Dermis blood vessel endothelial cell (primary cell): ENCODE results near the gene RPL13A. TPM values are rescaled to one million over a fixed set of nuclear protein-coding genes. Genes with fewer than 3 reads are reported as not detected.
A peak's percentile ranks its signal among the peaks of the same experiment; 100 is the strongest.

Source experiments
- DNase-seq: peaks from one replicate; pipeline ENCODE4 v3.0.0; 2010
- total RNA-seq: library from RNA; depleted of rRNA; stranded (reverse); fragments of >200 nt; gene quantifications from 2 replicates; pipeline ENCODE4 v1.2.3, GENCODE V29; 2014

The RPL13A gene
- total RNA-seq, 1 donor from 2014 or later: 3,504 TPM

DNA sequence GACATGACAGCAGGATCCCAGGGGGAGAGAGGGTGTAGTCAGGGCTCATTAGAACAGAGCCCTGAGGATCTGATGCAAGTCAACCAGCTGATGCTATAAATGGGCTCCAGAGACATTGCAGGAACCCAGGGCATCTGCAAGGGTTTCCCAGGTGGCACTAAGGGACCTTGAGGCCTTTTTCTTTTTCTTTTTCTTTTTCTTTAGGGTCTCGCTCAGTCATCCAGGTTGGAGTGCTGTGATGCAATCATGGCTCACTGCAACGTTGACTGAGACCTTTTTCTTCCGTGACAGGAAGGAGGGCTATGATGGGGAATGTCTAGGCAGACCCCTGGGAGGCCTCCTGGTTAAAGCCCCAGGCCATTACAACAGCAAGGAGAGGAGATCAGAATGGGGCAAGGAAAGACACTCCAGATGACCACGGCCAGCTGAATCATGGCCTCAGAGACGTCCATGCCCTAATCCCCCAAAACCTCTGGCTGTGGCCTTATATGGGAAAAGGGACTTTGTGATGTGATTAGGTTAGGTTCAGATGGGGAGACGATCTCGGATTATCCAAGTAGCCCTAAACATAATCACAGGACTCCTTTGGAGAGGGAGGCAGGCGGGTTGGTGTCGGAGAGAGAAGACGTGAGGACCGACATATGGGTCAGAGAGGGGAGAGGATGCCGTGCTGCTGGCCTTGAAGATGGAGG is 20.5 kb downstream of the RPL13A start:
- DNase-seq: no peak

DNA sequence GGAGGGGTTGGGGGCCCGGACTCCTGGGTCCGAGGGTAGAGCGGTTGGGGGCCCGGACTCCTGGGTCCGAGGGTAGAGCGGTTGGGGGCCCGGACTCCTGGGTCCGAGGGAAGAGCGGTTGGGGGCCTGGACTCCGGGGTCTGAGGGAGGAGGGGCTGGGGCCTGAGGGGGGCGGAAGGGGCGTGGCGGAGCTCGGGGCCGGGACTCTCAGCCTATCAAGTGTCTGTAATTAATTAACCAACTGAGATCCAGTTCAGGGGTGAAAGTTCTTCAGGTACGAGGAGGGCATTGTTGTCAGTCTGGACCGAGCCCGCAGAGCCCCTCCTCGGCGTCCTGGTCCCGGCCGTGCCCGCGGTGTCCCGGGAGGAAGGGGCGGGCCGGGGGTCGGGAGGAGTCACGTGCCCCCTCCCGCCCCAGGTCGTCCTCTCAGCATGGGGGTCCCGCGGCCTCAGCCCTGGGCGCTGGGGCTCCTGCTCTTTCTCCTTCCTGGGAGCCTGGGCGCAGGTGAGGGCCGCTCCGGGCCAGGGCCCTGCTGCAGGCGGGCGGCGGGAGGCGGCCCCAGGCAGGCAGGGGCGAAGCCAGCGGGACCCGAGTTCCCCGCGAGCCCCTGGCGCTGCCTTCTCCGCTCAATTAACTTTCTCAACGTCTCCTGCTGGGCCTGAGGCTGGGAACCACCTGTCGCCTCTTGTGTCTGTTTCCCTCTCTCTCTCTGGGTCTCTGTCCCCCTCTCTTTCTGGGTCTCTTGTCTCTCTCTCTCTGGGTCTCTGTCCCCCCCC is 25.8 kb downstream of the RPL13A start:
- DNase-seq: peak; percentile 52

DNA sequence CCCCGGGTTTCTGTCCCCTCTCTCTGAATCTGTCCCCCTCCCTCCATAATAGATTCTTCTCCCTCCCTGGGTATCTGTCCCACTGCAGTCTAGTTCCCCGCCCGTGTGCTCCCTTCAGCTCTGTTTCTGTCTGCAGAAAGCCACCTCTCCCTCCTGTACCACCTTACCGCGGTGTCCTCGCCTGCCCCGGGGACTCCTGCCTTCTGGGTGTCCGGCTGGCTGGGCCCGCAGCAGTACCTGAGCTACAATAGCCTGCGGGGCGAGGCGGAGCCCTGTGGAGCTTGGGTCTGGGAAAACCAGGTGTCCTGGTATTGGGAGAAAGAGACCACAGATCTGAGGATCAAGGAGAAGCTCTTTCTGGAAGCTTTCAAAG is 26.3 kb downstream of the RPL13A start:
- no peak for DNase-seq

DNA sequence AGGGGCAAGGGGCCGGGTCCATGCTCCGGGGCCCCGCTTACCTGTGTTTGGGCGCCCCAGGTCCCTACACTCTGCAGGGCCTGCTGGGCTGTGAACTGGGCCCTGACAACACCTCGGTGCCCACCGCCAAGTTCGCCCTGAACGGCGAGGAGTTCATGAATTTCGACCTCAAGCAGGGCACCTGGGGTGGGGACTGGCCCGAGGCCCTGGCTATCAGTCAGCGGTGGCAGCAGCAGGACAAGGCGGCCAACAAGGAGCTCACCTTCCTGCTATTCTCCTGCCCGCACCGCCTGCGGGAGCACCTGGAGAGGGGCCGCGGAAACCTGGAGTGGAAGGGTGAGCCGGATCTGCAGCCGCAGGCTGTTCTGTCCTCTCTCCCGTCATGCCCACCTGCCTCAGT is 26.7 kb downstream of the RPL13A start:
- no peak for DNase-seq

DNA sequence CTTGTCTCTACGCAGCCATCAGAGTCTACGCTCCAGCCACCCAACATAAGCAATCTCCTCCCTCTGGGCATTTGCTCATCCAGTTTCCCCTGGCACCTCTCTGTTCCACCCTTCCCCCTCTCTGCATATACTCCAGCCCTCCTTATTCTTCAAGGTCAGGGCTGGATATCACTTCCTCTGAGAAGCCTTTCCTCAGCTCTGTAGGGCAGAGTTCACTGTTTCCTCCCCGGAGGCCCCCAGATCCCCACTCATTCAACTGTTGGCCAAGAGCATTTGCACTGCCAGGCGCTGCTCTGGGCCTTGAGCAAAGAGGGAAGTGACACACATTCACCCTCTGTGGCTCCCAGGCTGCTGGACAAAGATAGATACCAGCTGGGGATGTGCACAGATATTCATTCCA is 28.4 kb downstream of the RPL13A start:
- peak; percentile 62 for DNase-seq

DNA sequence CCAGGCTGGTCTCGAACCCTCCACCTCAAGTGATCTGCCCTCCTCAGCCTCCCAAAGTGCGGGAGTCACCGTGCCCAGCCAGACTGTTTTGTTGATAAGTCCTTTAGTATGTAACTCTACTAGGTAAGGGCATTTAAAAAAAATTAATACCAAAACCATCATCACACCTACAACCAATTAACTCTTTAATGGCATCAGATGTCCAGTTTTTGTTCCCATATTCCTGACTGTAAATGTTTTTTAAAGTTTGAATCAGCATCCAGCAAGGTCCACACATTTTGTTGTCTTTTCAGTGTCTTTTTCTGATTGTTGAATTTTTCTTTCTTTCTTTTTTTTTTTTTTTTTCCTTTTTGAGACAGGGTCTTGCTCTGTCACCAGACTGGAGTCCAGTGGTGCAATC is 30.6 kb downstream of the RPL13A start:
- DNase-seq: no peak

DNA sequence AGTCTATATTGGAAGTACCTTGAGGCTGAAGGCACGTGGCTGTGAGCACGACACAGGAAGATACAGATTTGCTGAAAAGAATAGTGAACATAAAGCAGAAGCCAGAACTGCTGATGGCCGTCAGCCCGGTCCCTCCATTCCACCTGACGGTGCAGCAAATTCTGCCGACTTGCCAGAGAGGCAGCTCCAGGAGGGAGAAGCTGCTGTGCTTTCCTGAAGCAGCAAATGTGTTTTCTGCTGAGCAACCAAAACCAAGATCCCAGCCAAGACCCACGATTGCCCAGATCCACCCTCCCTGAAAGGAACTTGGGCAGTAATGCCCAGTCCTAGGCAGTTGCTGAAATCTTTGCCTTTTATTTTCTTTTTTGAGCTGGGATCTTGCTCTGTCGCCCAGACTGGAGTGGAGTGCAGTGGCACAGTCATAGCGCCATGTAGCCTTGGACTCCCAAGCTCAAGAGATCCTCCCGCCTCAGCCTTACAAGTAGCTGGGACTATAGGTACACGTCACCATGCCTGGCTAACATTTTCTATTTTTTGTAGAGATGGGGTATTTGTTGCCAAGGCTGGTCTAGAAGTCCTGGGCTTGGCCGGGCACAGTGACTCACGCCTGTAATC is 33.4 kb downstream of the RPL13A start:
- DNase-seq: no peak

DNA sequence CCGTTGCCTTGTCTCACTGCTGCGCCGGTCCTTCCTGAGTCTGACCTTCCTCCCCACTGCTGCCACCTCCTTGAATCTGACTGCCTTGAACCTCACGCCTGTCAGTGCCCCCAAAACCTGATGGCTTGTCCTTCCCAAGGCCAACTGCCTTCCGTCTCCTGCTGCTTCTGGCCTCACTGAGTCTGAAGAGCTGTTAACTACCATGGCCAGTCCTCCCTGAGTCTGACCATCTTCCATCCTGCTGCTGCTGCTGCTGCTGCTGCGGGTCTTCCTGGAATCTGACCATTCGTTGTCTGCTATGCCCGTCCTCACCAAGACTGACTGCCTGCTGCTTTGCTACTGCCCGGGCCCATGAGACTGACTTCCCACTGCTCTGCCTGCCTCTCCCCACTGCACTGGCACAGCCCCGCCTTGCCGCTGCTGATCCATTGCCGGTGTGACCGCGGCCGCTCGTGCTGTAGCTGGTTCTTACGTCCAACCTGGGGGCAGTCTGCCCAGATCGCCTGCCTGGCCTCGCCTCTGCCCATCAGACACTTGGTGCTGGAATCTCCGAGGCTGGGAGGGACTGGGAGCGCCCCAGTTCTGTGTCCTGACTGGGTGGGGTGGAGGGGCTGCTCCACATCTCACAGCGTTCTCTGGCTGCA is 37.5 kb downstream of the RPL13A start:
- DNase-seq: no peak

DNA sequence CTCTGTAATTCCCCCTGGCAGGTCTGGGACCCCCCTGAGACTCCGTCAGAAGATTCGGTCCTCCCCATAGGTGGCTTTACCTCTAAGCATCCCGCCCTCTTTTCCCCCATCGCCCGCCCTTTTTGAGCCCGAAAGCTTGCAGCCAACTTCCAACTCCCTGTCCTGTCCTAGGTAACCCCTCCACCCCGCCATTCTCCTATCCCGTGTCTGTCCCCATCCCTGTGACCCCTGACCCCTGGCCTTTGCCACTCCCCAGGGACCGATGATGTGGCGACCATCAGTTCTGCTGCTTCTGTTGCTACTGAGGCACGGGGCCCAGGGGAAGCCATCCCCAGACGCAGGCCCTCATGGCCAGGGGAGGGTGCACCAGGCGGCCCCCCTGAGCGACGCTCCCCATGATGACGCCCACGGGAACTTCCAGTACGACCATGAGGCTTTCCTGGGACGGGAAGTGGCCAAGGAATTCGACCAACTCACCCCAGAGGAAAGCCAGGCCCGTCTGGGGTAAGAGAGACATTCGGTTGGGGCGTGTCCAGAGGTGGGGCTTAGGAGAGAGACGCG is 40.9 kb downstream of the RPL13A start:
- no peak for DNase-seq

DNA sequence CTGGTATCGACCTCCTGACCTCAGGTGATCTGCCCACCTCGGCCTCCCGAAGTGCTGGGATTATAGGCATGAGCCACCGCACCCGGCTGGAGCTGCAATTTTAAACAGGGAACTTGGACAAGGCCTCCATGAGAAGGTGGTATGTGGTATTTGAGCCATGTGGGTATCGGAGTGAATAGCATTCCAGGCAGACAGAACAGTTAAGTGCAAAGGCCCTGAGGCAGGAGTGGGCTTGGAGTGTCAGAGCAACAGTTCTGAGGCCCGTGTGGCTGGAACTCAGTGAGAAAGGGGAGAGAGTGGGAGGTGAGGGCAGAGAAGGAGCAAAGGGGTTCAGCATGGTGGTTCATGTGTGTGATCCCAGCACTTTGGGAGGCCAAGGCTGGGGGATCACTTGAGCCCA is 43.3 kb downstream of the RPL13A start:
- DNase-seq: no peak

DNA sequence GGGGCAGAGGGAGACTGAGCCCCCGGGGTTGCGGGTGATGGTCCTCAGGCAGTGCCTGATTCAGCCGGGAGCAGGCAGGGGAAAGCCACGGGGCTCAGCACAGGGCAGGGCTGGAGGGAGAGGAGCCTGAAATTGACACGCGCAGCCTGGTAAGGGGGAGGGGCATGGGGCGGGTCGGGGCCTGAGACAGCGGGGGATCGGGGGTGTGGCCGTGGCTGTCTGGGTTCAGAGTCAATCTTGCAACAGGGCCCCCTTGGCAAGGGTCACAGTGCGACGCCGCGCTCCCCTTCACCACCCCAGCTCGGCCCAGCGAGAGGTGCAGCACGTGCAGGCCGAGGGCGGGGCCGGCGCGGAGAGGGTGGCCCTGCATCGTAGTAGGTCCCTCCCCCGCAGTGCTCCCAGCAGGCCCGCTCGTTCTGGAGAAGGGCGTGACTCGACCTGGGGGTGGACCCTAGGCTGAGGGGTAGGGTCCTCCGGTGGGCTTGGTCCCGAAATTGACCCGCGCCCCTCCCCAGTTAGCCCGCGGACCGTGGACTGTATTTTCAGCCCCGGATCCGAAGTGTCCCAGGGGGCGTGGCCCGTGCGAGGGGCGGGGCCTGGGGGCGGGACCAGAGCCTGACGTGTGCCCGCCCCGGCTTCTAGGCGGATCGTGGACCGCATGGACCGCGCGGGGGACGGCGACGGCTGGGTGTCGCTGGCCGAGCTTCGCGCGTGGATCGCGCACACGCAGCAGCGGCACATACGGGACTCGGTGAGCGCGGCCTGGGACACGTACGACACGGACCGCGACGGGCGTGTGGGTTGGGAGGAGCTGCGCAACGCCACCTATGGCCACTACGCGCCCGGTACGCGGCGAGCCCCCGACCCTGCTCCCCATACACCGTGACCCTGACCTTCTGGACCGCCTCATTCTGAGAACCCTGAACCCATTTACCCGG is 46.4 kb downstream of the RPL13A start:
- DNase-seq: peak; percentile 69

DNA sequence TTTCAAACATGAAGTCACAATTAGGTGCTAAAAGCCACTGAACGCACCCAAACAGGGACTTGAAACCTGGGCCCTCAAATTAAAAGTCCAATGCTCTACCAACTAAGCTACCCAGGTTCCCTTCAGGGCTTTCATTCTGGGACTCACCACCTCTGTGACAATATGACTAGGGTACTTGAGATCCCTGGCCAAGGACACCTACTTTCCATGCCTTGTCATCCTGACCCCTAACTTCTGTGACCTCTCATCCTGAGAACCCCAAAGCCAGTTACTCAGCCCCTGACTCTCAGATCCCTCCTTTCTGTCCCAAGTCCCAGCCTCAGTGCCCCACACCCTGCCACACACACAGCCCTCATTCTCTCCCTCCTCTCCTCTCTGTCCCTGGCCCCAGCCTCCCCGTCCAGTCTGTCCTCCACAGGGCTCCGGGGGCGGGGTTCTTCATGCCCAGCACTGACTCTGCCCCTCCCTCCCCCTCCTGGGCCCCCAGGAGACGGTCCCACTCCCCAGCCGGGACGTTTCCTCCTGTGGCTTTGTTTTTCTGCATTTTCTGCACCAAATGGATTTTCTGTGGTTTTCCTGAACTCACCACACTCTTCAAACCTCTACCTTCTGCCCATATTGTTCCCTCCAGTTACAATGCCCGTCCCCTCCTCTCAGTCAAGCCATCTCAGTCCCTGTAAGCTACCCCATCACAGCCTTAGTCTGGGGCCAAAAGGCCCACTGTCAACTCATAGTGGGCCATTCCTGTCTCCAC is 47.4 kb downstream of the RPL13A start:
- no peak for DNase-seq

DNA sequence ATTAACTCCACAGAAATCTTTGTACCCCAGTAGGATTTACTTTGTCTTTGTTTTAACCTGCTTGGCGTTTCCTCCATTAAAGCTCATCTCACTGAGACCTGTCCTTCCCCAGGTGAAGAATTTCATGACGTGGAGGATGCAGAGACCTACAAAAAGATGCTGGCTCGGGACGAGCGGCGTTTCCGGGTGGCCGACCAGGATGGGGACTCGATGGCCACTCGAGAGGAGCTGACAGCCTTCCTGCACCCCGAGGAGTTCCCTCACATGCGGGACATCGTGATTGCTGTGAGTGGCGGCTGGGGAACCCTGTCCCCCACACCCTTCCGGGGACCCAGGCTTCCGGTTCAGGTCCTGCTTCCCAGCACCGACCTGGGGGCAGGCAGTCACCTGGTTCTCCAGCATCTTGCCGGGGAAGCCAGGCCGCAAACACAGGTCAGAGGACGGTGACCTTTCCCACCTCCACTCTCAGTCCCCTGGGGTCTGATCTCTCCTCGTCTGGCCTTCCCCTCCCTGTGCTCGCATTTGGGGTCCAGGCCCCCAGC is 49.6 kb downstream of the RPL13A start:
- DNase-seq: no peak

DNA sequence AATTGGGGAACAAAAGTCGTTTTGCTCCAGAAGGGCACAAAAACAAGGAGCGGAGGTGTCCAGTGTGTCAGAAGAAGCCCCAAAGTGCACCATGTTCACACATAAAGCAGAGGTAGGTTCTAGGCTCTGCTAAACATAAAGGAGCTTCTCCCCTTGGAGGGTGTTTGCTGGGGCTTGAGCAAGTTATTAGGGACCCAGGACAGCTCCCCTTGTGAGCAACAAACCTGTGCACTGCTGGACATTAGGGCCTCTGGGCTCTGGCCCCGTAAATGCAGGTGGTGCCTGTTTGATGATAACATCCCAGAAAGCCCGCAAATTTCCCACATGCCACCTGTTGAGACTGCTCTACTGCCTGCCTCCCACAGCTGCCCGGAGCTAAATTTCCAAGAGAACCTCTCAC is 51.2 kb downstream of the RPL13A start:
- DNase-seq: no peak

DNA sequence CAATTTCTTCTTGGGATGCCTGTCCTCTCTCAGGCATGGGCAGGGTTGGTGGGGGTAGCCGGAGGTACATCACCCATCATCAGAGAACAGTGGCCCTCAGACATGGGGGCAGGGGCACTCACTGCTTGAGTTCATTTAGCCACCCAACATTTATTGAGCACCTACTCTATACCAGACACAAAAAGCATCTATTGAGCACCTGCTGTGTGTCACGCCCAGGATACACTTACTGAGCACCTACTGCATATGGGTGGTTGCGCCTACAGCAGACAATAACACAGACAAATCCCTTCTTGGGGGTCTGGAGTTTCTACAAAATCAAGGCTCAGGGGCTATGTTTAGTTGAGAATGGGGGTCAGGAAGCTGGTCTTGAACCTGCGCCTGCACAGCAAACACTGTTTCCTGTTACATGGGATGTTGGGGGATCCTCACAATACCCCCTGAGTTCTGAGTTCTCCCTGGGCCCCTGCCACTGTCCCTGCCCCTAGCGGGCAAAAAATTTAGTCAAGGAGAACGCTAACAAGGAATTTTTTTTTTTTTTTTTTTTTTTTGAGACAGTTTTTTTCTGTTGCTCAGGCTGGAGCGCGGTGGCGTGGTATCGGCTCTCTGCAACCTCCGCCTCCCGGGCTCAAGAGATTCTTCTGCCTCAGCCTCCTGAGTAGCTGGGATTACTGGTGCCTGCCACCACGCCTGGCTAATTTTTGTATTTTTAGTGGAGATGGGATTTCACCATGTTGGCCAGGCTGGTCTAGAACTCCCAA is 52.0 kb downstream of the RPL13A start:
- no peak for DNase-seq

Other genes with a start within 250 kb of the RPL13A start
- gene SLC6A16, start 162.4 kb upstream of the RPL13A start, total RNA-seq: 0.28 and 1.0 TPM in 2 replicates
- gene CD37, start 152.2 kb upstream of the RPL13A start, total RNA-seq: not detected in 2 replicates
- 74.7 and 101 TPM in 2 replicates for gene TEAD2, start 125.2 kb upstream of the RPL13A start, total RNA-seq
- gene DKKL1, start 123.7 kb upstream of the RPL13A start, total RNA-seq: 0.33 TPM in 1 of 2 replicates, not detected in the other
- gene KASH5, start 99.4 kb upstream of the RPL13A start, total RNA-seq: not detected in 2 replicates
- gene PTH2, start 64.2 kb upstream of the RPL13A start, total RNA-seq: not detected in 2 replicates
- not detected in 2 replicates for gene GFY, start 62.2 kb upstream of the RPL13A start, total RNA-seq
- 0.17 and 0.42 TPM in 2 replicates for gene SLC17A7, start 46.1 kb upstream of the RPL13A start, total RNA-seq
- gene PIH1D1, start 35.8 kb upstream of the RPL13A start, total RNA-seq: 143 and 169 TPM in 2 replicates
- 55.3 and 82.5 TPM in 2 replicates for gene ALDH16A1, start 34.4 kb upstream of the RPL13A start, total RNA-seq
- gene FLT3LG, start 13.4 kb upstream of the RPL13A start, total RNA-seq: 1.2 and 1.6 TPM in 2 replicates
- gene RPS11, start 8.8 kb downstream of the RPL13A start, total RNA-seq: 2,205 and 5,498 TPM in 2 replicates
- 77.9 and 241 TPM in 2 replicates for gene FCGRT, start 25.1 kb downstream of the RPL13A start, total RNA-seq
- gene RCN3, start 40.4 kb downstream of the RPL13A start, total RNA-seq: 6.7 and 24.8 TPM in 2 replicates
- 90.4 and 98.7 TPM in 2 replicates for gene NOSIP, start 92.9 kb downstream of the RPL13A start, total RNA-seq
- 6.1 and 7.5 TPM in 2 replicates for gene PRRG2, start 93.7 kb downstream of the RPL13A start, total RNA-seq
- 2.4 and 4.8 TPM in 2 replicates for gene PRR12, start 103.6 kb downstream of the RPL13A start, total RNA-seq
- 24.3 and 28.6 TPM in 2 replicates for gene RRAS, start 152.5 kb downstream of the RPL13A start, total RNA-seq
- 11.9 and 26.5 TPM in 2 replicates for gene SCAF1, start 154.6 kb downstream of the RPL13A start, total RNA-seq
- 47.3 and 79.9 TPM in 2 replicates for gene IRF3, start 178.2 kb downstream of the RPL13A start, total RNA-seq
- 3.1 and 9.2 TPM in 2 replicates for gene BCL2L12, start 178.3 kb downstream of the RPL13A start, total RNA-seq
- 282 and 338 TPM in 2 replicates for gene PRMT1, start 189.7 kb downstream of the RPL13A start, total RNA-seq
- gene ADM5, start 202.0 kb downstream of the RPL13A start, total RNA-seq: 0.70 and 1.5 TPM in 2 replicates
- 19.1 and 19.5 TPM in 2 replicates for gene CPT1C, start 203.5 kb downstream of the RPL13A start, total RNA-seq